Measurements from ENCODE around the gene EIF2AK2.
A peak's percentile ranks its signal among the peaks of the same experiment; 100 is the strongest.
"Not testable (repeated sequence)": the region's sequence is repeated elsewhere in the genome, so short reads cannot be mapped to it uniquely, and the experiment has no call there.

Gene EIF2AK2
- total RNA-seq = 75.2 to 103 (median 91.2) reads per million in 3 donors

DNA sequence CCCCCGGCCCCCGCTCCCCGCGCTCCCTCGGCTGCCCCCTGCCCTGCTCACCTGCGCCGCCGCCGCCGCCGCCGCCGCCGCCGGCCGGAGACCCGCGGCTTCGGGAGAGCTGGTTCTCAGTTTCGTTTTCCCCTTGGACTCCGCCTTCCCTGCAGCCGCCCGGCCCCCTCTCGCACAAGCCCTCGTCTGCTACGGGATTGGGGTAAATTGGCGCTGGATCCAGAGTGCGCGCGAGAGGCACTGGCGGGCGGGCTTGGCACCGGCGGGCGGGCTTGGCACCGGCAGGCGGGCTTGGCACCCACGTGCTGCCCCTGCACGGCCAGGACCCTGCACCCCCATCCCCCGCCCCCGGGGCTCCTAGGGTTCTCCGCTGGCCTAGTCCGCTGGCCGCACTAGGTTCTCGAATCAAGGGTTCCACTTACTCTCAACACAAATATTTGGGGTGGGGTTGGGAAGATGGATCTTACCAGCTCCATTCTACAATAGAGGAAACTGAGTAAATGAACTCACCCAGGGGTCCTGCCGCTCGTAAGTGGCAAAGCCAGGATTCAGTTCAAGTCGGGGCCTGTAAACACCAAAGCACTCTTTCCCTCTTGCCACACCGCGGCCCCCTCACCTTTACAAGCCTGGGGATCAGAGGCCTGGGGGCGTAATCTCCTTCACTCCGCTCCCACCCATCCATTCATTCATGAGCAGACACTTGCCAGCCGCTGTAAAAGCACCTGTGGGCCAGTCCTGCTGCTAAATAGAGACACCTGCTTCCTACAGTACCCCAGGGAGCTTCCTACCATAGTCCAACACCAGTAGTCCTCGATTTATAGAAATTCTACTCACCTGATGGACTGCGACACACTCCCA is at the start of gene EIF2AK2:
Gene EIF2AK2, minus strand, starts transcription at position 124 of the 858 bp plus-strand sequence. CDS start 9,174 bp downstream, outside the sequence.
- peaks cover 17% of the 10 kb centered on the region for H3K4me1 ChIP-seq (ENCODE audit: control insufficient read depth, insufficient read depth, low read length, poor library complexity, severe bottlenecking)
- no peaks in the 10 kb centered on the region for H3K36me3 ChIP-seq (ENCODE audit: control insufficient read depth, insufficient read depth, low read length)
- H3K4me3 ChIP-seq (ENCODE audit: insufficient read depth, low read depth, low read length, poor library complexity, severe bottlenecking) = peak within 1 kb of the TSS; percentile 83
- DNase-seq = peak; percentile 71 to 81 (median 80)
- H3K27me3 ChIP-seq (replicated peaks; ENCODE audit: control insufficient read depth, insufficient read depth, low read length, poor library complexity, severe bottlenecking) = no peaks in the 10 kb centered on the region
- peak within 1 kb of the TSS; percentile 70 for H3K27ac ChIP-seq (ENCODE audit: insufficient read depth, low read length, poor library complexity, severe bottlenecking)
- no peaks in the 10 kb centered on the region for H3K9me3 ChIP-seq (ENCODE audit: control insufficient read depth, low read length)

DNA sequence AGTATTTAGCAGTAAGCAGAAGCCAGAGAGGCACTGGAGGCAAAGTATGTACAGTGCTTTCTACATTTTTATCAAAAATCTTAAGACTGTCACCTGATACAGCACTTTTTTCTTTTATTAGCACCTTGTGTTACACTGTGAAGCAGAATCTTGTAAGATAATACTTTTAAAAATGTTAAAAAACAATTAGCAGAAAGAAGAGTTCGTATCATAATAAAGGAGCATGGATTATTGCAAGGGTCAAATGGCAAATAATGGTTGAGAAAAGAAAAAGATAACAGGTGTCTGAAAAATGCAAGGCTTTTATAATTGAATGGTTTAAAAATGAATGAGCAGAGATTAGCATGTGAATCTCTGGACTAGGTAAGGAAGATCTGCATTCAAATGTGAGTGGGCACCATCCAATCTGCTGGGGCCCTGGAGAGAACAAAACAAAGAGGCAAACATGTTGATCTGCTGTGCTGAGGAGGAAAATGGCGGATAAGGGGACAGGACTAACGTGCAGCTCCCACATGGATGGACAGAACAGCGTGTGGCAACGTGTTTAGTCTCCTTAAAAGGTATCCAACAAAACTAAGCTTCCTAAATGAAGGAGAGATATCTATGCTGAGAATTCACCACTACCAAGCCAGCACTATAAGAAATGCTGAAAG is 49.0 kb upstream of the EIF2AK2 start:
- Histone ChIP-seq H3K9me3 (ENCODE audit: control insufficient read depth, low read length) (no peaks in the 10 kb centered on the region), H3K27ac (ENCODE audit: insufficient read depth, low read length, poor library complexity, severe bottlenecking) (no peak overlapping the region), H3K27me3 (replicated peaks; ENCODE audit: control insufficient read depth, insufficient read depth, low read length, poor library complexity, severe bottlenecking) (no peaks in the 10 kb centered on the region), H3K4me3 (ENCODE audit: insufficient read depth, low read depth, low read length, poor library complexity, severe bottlenecking) (no peak overlapping the region), H3K36me3 (ENCODE audit: control insufficient read depth, insufficient read depth, low read length) (peaks cover 77% of the 10 kb centered on the region), H3K4me1 (ENCODE audit: control insufficient read depth, insufficient read depth, low read length, poor library complexity, severe bottlenecking) (no peaks in the 10 kb centered on the region)
- no peak for DNase-seq

DNA sequence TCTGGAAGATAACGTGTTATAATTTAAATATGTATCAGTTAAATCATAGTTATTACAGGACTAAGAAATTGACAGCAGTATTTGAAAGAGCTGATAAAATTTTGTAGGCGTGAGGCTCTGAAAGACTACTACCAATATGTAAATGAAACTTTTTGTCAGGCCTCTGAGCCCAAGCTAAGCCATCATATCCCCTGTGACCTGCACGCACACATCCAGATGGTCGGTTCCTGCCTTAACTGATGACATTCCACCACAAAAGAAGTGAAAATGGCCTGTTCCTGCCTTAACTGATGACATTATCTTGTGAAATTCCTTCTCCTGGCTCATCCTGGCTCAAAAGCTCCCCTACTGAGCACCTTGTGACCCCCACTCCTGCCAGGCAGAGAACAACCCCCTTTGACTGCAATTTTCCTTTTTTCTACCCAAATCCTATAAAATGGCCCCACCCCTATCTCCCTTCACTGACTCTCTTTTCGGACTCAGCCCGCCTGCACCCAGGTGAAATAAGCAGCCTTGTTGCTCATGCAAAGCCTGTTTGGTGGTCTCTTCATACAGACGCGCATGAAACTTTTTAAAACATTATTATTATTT is 48.4 kb upstream of the EIF2AK2 start:
- H3K4me1 ChIP-seq (ENCODE audit: control insufficient read depth, insufficient read depth, low read length, poor library complexity, severe bottlenecking); H3K27me3 ChIP-seq (replicated peaks; ENCODE audit: control insufficient read depth, insufficient read depth, low read length, poor library complexity, severe bottlenecking); H3K27ac ChIP-seq (ENCODE audit: insufficient read depth, low read length, poor library complexity, severe bottlenecking); H3K9me3 ChIP-seq (ENCODE audit: control insufficient read depth, low read length); H3K4me3 ChIP-seq (ENCODE audit: insufficient read depth, low read depth, low read length, poor library complexity, severe bottlenecking); DNase-seq: not testable (repeated sequence)
- peaks cover 70% of the 10 kb centered on the region for H3K36me3 ChIP-seq (ENCODE audit: control insufficient read depth, insufficient read depth, low read length)

DNA sequence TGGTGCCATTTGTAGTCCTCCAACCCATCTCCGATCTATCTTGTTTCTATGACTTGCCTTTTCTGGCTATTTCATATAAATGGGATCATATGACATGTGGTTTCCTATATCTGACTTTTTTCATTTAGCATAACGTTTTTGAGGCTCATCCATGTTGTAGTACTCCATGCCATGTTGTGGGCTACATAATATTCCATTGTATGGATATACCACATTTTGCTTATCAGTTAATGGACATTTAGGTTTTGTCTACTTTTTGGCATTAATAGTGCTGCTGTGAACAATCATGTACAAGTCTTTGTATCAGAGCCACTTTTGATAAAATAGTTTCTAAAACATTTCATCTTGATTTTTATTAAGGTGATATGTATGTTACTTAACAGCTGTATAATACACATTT is 46.9 kb upstream of the EIF2AK2 start:
- H3K36me3 ChIP-seq (ENCODE audit: control insufficient read depth, insufficient read depth, low read length) = peaks cover 56% of the 10 kb centered on the region

DNA sequence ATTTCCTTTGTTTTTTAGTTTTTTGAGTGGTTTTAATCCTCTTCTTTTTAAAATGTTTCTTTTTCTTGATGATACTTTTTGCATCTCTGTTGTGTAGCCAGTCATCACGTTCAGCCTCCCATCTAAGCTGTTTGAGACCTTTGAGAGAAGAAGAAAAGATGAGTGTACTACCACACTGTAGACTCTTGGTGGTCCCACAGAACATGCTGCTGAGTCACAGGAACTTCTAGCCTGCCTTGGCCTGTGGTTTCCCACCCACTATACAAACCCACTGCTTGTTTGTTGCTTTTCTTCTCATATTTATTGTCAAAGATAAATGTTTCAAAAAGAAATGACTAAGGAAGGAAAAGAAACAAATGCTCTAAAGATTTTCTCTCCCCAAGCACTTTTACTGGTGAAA is 45.0 kb upstream of the EIF2AK2 start:
- no peak for DNase-seq
- Histone ChIP-seq H3K27ac (ENCODE audit: insufficient read depth, low read length, poor library complexity, severe bottlenecking) (no peak overlapping the region), H3K36me3 (ENCODE audit: control insufficient read depth, insufficient read depth, low read length) (peaks cover 37% of the 10 kb centered on the region)

More for the DNA sequence above, 46.9 kb upstream of the EIF2AK2 start:
- no peaks in the 10 kb centered on the region for H3K9me3 ChIP-seq (ENCODE audit: control insufficient read depth, low read length)
- no peaks in the 10 kb centered on the region for H3K4me1 ChIP-seq (ENCODE audit: control insufficient read depth, insufficient read depth, low read length, poor library complexity, severe bottlenecking)
- no peaks in the 10 kb centered on the region for H3K27me3 ChIP-seq (replicated peaks; ENCODE audit: control insufficient read depth, insufficient read depth, low read length, poor library complexity, severe bottlenecking)
- no peak overlapping the region for H3K4me3 ChIP-seq (ENCODE audit: insufficient read depth, low read depth, low read length, poor library complexity, severe bottlenecking)
- H3K27ac ChIP-seq (ENCODE audit: insufficient read depth, low read length, poor library complexity, severe bottlenecking) = no peak overlapping the region
- no peak for DNase-seq

DNA sequence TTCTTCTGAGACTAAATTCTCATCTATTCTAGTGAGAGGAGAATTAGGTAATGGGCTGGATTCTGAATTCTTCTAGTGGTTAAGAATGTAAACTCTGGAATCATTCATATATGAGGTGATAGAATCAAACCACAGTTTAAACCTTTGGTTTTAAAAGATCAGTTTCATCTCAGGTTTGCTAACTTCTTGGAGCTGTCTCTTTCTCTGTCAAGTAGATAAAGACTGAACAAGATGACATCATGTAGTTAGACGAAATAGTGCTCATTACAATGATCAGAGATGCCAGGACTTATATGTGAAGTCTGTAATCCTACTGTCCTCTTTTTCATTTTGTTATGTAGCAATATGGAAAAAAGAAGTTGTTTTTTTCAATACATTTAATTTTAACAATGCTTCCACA is 44.4 kb upstream of the EIF2AK2 start:
- Histone ChIP-seq H3K27ac (ENCODE audit: insufficient read depth, low read length, poor library complexity, severe bottlenecking) (no peak overlapping the region), H3K9me3 (ENCODE audit: control insufficient read depth, low read length) (no peaks in the 10 kb centered on the region), H3K4me1 (ENCODE audit: control insufficient read depth, insufficient read depth, low read length, poor library complexity, severe bottlenecking) (peaks cover 9% of the 10 kb centered on the region), H3K36me3 (ENCODE audit: control insufficient read depth, insufficient read depth, low read length) (peaks cover 32% of the 10 kb centered on the region), H3K27me3 (replicated peaks; ENCODE audit: control insufficient read depth, insufficient read depth, low read length, poor library complexity, severe bottlenecking) (no peaks in the 10 kb centered on the region), H3K4me3 (ENCODE audit: insufficient read depth, low read depth, low read length, poor library complexity, severe bottlenecking) (no peak overlapping the region)
- no peak for DNase-seq

More for the DNA sequence above, 45.0 kb upstream of the EIF2AK2 start:
- Histone ChIP-seq H3K4me3 (ENCODE audit: insufficient read depth, low read depth, low read length, poor library complexity, severe bottlenecking) (no peak overlapping the region), H3K9me3 (ENCODE audit: control insufficient read depth, low read length) (no peaks in the 10 kb centered on the region), H3K27me3 (replicated peaks; ENCODE audit: control insufficient read depth, insufficient read depth, low read length, poor library complexity, severe bottlenecking) (no peaks in the 10 kb centered on the region), H3K4me1 (ENCODE audit: control insufficient read depth, insufficient read depth, low read length, poor library complexity, severe bottlenecking) (peaks cover 8% of the 10 kb centered on the region)

DNA sequence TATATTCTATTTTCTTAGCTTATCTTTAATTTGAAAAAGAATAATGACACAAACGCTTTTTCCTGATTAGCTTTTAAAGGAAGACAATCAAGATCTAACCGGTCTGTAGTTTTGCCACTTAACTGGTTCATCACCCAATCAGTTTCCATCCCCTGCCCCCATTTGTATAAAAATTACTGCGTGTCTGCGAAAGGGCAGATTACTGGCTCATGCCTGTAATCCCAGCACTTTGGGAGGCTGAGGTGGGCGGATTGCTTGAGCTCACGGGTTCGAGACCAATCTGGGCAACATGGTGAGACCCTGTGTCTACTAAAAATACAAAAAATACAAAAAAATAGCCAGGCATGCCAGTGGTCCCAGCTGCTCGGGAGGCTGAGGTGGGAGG is 41.9 kb upstream of the EIF2AK2 start:
- Histone ChIP-seq H3K4me3 (ENCODE audit: insufficient read depth, low read depth, low read length, poor library complexity, severe bottlenecking) (no peak overlapping the region), H3K9me3 (ENCODE audit: control insufficient read depth, low read length) (no peaks in the 10 kb centered on the region), H3K4me1 (ENCODE audit: control insufficient read depth, insufficient read depth, low read length, poor library complexity, severe bottlenecking) (peaks cover 9% of the 10 kb centered on the region), H3K27ac (ENCODE audit: insufficient read depth, low read length, poor library complexity, severe bottlenecking) (peak overlapping the region; percentile 21), H3K27me3 (replicated peaks; ENCODE audit: control insufficient read depth, insufficient read depth, low read length, poor library complexity, severe bottlenecking) (no peaks in the 10 kb centered on the region), H3K36me3 (ENCODE audit: control insufficient read depth, insufficient read depth, low read length) (peaks cover 18% of the 10 kb centered on the region)
- DNase-seq = no peak

DNA sequence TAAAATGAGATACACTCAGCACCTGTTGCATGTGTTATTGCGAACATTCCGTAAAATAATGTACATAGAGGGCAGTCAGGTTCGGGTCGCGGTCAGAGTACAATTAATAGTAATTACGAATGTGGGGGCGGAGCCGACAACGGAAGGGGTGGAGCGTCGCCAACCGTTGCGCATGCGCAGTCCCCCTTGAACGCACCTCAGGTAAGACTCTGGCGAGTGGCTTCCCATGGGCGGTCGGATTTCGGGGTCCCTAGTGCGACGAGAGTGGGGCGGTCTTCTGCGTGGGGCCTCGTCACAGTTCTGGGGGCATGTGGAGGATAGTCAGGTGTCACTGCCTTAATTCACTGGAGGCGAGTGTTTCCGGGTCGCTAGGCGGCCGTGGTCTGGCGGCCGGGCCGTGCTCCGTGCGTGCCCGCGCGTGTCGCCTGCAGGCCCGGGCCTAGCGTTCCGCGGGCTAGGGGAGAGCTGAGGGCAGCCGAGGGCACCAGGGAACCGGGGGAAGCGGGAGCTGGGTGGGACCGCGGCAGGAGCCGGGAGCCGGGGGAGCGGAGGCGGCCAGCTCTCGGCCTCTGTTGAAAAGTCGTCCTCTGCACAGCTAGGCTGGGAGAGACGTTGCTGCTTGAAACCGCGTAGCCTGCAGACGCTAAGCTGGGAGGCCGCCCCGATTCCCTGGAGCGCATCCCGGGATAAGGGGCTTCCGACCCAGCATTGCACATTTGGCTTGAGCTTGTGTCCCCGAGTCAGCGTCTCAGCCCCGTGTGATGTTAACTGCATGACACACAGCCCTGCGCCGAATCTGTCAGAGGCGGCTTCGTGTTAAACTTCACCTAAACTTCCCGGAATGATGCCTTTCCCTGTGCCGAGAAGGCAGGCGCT is 39.8 kb upstream of the EIF2AK2 start, which contains the start of gene CEBPZOS:
Gene CEBPZOS, plus strand, starts transcription at position 177 of the 876 bp plus-strand sequence. CDS start 3,209 bp downstream, outside the sequence.
- peaks cover 4% of the 10 kb centered on the region for H3K36me3 ChIP-seq (ENCODE audit: control insufficient read depth, insufficient read depth, low read length)
- no peaks in the 10 kb centered on the region for H3K27me3 ChIP-seq (replicated peaks; ENCODE audit: control insufficient read depth, insufficient read depth, low read length, poor library complexity, severe bottlenecking)
- H3K27ac ChIP-seq (ENCODE audit: insufficient read depth, low read length, poor library complexity, severe bottlenecking) = peak within 1 kb of the TSS; percentile 90
- H3K4me1 ChIP-seq (ENCODE audit: control insufficient read depth, insufficient read depth, low read length, poor library complexity, severe bottlenecking) = peaks cover 9% of the 10 kb centered on the region
- peak within 1 kb of the TSS; percentile 79 for H3K4me3 ChIP-seq (ENCODE audit: insufficient read depth, low read depth, low read length, poor library complexity, severe bottlenecking)
- no peaks in the 10 kb centered on the region for H3K9me3 ChIP-seq (ENCODE audit: control insufficient read depth, low read length)
- DNase-seq = peak; percentile 82 to 88 (median 88)

DNA sequence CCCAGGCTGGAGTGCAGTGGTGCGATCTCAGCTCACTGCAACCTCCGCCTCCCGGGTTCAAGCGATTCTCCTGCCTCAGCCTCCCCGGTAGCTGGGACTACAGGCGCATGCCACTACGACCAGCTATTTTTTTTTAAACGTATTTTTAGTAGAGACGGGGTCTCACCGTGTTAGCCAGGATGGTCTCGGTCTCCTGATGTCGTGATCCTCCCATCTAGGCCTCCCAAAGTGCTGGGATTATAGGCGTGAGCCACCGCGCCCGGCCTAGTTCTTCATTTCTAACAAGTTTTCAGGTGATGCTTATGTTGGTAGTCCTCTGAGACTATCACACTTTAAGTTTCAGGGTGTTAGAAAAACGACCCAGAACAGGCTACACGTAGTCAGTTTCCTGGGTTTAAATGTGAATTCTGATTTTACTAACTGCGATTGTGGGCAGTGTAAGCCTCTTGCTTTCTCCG is 39.1 kb upstream of the EIF2AK2 start:
- DNase-seq; H3K4me1 ChIP-seq (ENCODE audit: control insufficient read depth, insufficient read depth, low read length, poor library complexity, severe bottlenecking); H3K27me3 ChIP-seq (replicated peaks; ENCODE audit: control insufficient read depth, insufficient read depth, low read length, poor library complexity, severe bottlenecking); H3K9me3 ChIP-seq (ENCODE audit: control insufficient read depth, low read length); H3K36me3 ChIP-seq (ENCODE audit: control insufficient read depth, insufficient read depth, low read length): not testable (repeated sequence)
- H3K27ac ChIP-seq (ENCODE audit: insufficient read depth, low read length, poor library complexity, severe bottlenecking) = peak overlapping the region; percentile 90
- peak overlapping the region; percentile 79 for H3K4me3 ChIP-seq (ENCODE audit: insufficient read depth, low read depth, low read length, poor library complexity, severe bottlenecking)
